ENCODE results near the gene FBXO42.
A peak's percentile ranks its signal among the peaks of the same experiment; 100 is the strongest.
"Not testable (repeated sequence)": the region's sequence is repeated elsewhere in the genome, so short reads cannot be mapped to it uniquely, and the experiment has no call there.

FBXO42 gene

GRCh38 chr1:16258591-16259135 is 93.6 kb downstream of the FBXO42 start:
- DNase-seq: no peak

GRCh38 chr1:16257968-16258367 is 94.3 kb downstream of the FBXO42 start:
- DNase-seq: no peak

GRCh38 chr1:16257556-16257955 is 94.7 kb downstream of the FBXO42 start:
- not testable (repeated sequence) for DNase-seq

GRCh38 chr1:16256478-16256877 is 95.8 kb downstream of the FBXO42 start:
- DNase-seq: no peak

GRCh38 chr1:16254263-16254928 is 97.9 kb downstream of the FBXO42 start:
- no peak for DNase-seq

- no peak for DNase-seq
These were observed 98.9 kb downstream of the FBXO42 start for GRCh38 chr1:16253332-16253922.

GRCh38 chr1:16252912-16253311 is 99.4 kb downstream of the FBXO42 start:
- DNase-seq: no peak

GRCh38 chr1:16251381-16251780 is 100.9 kb downstream of the FBXO42 start:
- no peak for DNase-seq

GRCh38 chr1:16250524-16251251 is 101.6 kb downstream of the FBXO42 start:
- DNase-seq: no peak

- peak; percentile 33 for DNase-seq
These were observed 102.6 kb downstream of the FBXO42 start for GRCh38 chr1:16249596-16250241.

- peak; percentile 95 for DNase-seq
These were observed 103.4 kb downstream of the FBXO42 start for GRCh38 chr1:16248603-16249516.

- no peak for DNase-seq
These were observed 104.3 kb downstream of the FBXO42 start for GRCh38 chr1:16248007-16248436.

GRCh38 chr1:16247441-16247840 is 104.8 kb downstream of the FBXO42 start:
- no peak for DNase-seq

GRCh38 chr1:16246961-16247360 is 105.3 kb downstream of the FBXO42 start:
- DNase-seq: no peak

GRCh38 chr1:16246239-16246638 is 106.0 kb downstream of the FBXO42 start:
- not testable (repeated sequence) for DNase-seq

- DNase-seq: no peak
These were observed 106.6 kb downstream of the FBXO42 start for GRCh38 chr1:16245476-16246196.

- DNase-seq: no peak
These were observed 107.5 kb downstream of the FBXO42 start for GRCh38 chr1:16244650-16245285.

- DNase-seq: peak; percentile 95
These were observed 108.2 kb downstream of the FBXO42 start for GRCh38 chr1:16243936-16244649.

- peak; percentile 70 for DNase-seq
These were observed 109.1 kb downstream of the FBXO42 start for GRCh38 chr1:16243215-16243610.

GRCh38 chr1:16242556-16243214 is 109.6 kb downstream of the FBXO42 start:
- DNase-seq: no peak
